Measurements from ENCODE around the gene RYR2. TPM values are rescaled to one million over a fixed set of nuclear protein-coding genes. Genes with fewer than 3 reads are reported as not detected.

RYR2 gene
- total and polyA plus RNA-seq, 2 of the 8 experiments (the other 6 are each of a cell fraction or from before 2014, with no cell fraction given): 1.3 to 4.4 TPM

DNA sequence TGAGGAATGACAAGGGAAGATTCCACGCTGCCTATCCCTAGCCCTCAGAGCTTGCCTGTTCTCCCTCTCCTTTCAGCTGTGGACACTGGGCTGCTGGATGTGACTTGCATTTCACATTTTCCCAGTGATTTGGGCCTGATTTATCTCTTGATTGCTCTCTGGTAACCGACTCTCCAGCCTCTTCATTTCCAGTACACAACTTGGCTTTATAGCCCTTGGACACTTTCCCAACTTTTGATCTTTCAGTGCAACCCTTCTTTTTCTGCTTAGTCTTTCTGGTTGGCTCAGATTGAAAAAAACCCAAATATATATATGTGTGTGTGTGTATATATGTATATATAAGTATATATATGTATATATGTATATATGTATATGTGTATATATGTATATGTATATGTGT is 138.3 kb downstream of the RYR2 start:
- FAIRE-seq (no peak), DNase-seq (ENCODE audit: low read depth in 1 of 2, low spot score in 2 of 2) (no peak)
- ChIA-PET CTCF (ENCODE audit: partially characterized antibody) (interaction anchor here (1.1 to 1.2 kb wide), 3 partner anchors 12 to 133 kb away, joined by 3 read pairs; no protein-coding TSS in a partner anchor), POLR2A (ENCODE audit: partially characterized antibody) (no interaction called here)
- Histone ChIP-seq H3K36me3 (ENCODE audit: control insufficient read depth in 2 of 4, insufficient read depth in 4 of 4, low read length in 3 of 4) (no peaks in the 10 kb centered on the region), H2BK120ac (replicated peaks; ENCODE audit: low read depth, low read length) (no peak overlapping the region), H3K9ac (replicated peaks in 1 of 4; ENCODE audit: extremely low read depth in 1 of 4, low read depth in 3 of 4, low read length in 3 of 4) (no peak overlapping the region), H3K9me3 (ENCODE audit: insufficient read depth in 2 of 2, low read depth in 1 of 2, low read length in 1 of 2) (no peaks in the 10 kb centered on the region), H3K4me1 (replicated peaks in 1 of 4; ENCODE audit: control insufficient read depth in 3 of 4, insufficient read depth in 4 of 4, low read length in 3 of 4) (peaks cover 0 to 11% (median 3%) of the 10 kb centered on the region in 4 experiments; a peak in 2 of 7 replicates), H3K4me3 (ENCODE audit: extremely low read depth in 1 of 4, insufficient read depth in 2 of 4, low read depth in 3 of 4, low read length in 4 of 4) (no peak overlapping the region), H3K18ac (ENCODE audit: extremely low read depth, low read length) (no peak overlapping the region), H3K79me1 (ENCODE audit: low read depth, low read length) (no peaks in the 10 kb centered on the region), H2BK12ac (ENCODE audit: low read depth, low read length) (no peak overlapping the region), H3K27ac (ENCODE audit: low read depth, low read length) (no peak overlapping the region), H4K5ac (ENCODE audit: insufficient read length, low read depth, low read length) (no peak overlapping the region), H2BK5ac (ENCODE audit: low read depth, low read length) (no peak overlapping the region), H3K4ac (replicated peaks; ENCODE audit: insufficient read length, low read depth, low read length) (no peak overlapping the region), H2BK15ac (ENCODE audit: low read length) (peak overlapping the region; percentile 3; the same call in 1 of the 2 replicates), H4K8ac (ENCODE audit: extremely low read depth, insufficient read depth, low read length) (no peak overlapping the region), H2AK5ac (ENCODE audit: low read depth, low read length) (no peak overlapping the region), H3K4me2 (ENCODE audit: insufficient read depth in 1 of 2, low read depth in 2 of 2, low read length in 2 of 2) (no peak overlapping the region), H3K23ac (ENCODE audit: insufficient read length) (no peak overlapping the region), H4K20me1 (replicated peaks in 1 of 2; ENCODE audit: control insufficient read depth in 1 of 2, insufficient read depth in 2 of 2, low read length in 2 of 2) (no peaks in the 10 kb centered on the region), H3K23me2 (ENCODE audit: low read depth, low read length) (no peaks in the 10 kb centered on the region; the same call in 1 of the 2 replicates), H4K91ac (replicated peaks; ENCODE audit: insufficient read length, low read length) (no peak overlapping the region), H3K27me3 (replicated peaks in 1 of 4; ENCODE audit: control insufficient read depth in 3 of 4, extremely low read depth in 1 of 4, insufficient read depth in 3 of 4, low read length in 3 of 4) (no peaks in the 10 kb centered on the region), H3K14ac (ENCODE audit: insufficient read length) (no peak overlapping the region), H2BK20ac (ENCODE audit: low read length) (no peak overlapping the region), H3K56ac (replicated peaks; ENCODE audit: insufficient read length, low read depth, low read length) (no peak overlapping the region), H2AFZ (ENCODE audit: low read length) (no peak overlapping the region), H3K79me2 (ENCODE audit: control insufficient read depth in 1 of 2, insufficient read depth in 2 of 2, low read length in 2 of 2) (no peaks in the 10 kb centered on the region)
- TF ChIP-seq POLR2A (IDR thresholded peaks at IDR 0.05; ENCODE audit: control extremely low read depth in 1 of 2, low read depth in 2 of 2, low read length in 2 of 2) (no peak), BCL11A (IDR thresholded peaks at IDR 0.05; ENCODE audit: low read depth in 2 of 2, low read length in 2 of 2) (no peak), CBX8 (IDR thresholded peaks at IDR 0.05; ENCODE audit: borderline replicate concordance, low read depth, low read length) (no peak)
- 95% methylated on average over 2 of the region's 2 CpGs; no CpG with 5 or more reads in 1 of the 2 experiments for WGBS, 2 experiments (ENCODE audit: extremely low coverage in 1 of 2, insufficient coverage in 1 of 2, insufficient read length in 1 of 2, insufficient replicate concordance in 2 of 2, low coverage in 1 of 2, low lambda C conversion rate in 2 of 2, missing lambda C conversion rate in 1 of 2)
